Vagina (tissue), 2 donors: ENCODE data around the gene ZRANB1. TPM values are rescaled to one million over a fixed set of nuclear protein-coding genes. Genes with fewer than 3 reads are reported as not detected.

Experiments
- DNase-seq, 2 donors: peaks; one replicate each; pipeline ENCODE4 v3.0.0-alpha.2; 2017; ENCODE audit errors: extremely low spot score in 2 of 2
- H3K27ac ChIP-seq: fragments of 200-600 bp; sonication (generic); one replicate; pipeline ENCODE4 v1.5.1; 2019
- H3K27me3 ChIP-seq: fragments of 200-600 bp; sonication (generic); one replicate; pipeline ENCODE4 v1.5.1; 2019
- H3K36me3 ChIP-seq, 2 donors: fragments of 200-600 bp; sonication (generic); one replicate each; pipeline ENCODE4 v1.5.1; 2017 to 2019
- H3K4me1 ChIP-seq: fragments of 200-600 bp; sonication (generic); one replicate; pipeline ENCODE4 v1.5.1; 2019
- H3K4me3 ChIP-seq, 2 donors: fragments of 200-600 bp; sonication (generic); 1 replicate in 1 of 2; 2 replicates in 1 of 2; pipeline ENCODE4 v1.5.1; 2016 to 2019
- H3K9me3 ChIP-seq: fragments of 200-600 bp; sonication (generic); one replicate; pipeline ENCODE4 v1.5.1; 2019
- POLR2A ChIP-seq, 2 donors: fragments of 450-650 bp; IDR thresholded peaks; one replicate each; pipeline ENCODE4 v1.6.1; 2017; ENCODE audit warnings: antibody characterized with exemption in 2 of 2, mild to moderate bottlenecking in 2 of 2, moderate library complexity in 2 of 2
- POLR2AphosphoS5 ChIP-seq, 2 donors: sonication (generic); formaldehyde crosslinking; IDR thresholded peaks; one replicate each; pipeline ENCODE4 v1.9.0; 2017; ENCODE audit warnings: antibody characterized with exemption in 2 of 2, mild to moderate bottlenecking in 2 of 2, low read depth in 1 of 2; ENCODE audit not compliant: insufficient read depth in 1 of 2
- intact Hi-C: fragments of 100-400 bp; cut with DNase I; formaldehyde crosslinking; loops from one replicate; pipeline ENCODE4 v1.15.1; 2023
- total RNA-seq: library from RNA; depleted of rRNA; stranded (reverse); fragments of >200 nt; gene quantifications from one replicate; pipeline ENCODE4 v1.2.3, GENCODE V29; 2016
- TF ChIP-seq, protein P1 (sequence below), 3 experiments: fragments of 450-650 bp in 2 of 3; fragments of 200-600 bp in 1 of 3; sonication (generic) in 1 of 3; IDR thresholded peaks; one replicate each; pipeline ENCODE4 v1.5.1; 2017 to 2019; ENCODE audit warnings: antibody characterized with exemption in 3 of 3, mild to moderate bottlenecking in 2 of 3, moderate library complexity in 2 of 3

The ZRANB1 gene
- total RNA-seq, 1 donor from 2014 or later = 23.8 TPM

DNA sequence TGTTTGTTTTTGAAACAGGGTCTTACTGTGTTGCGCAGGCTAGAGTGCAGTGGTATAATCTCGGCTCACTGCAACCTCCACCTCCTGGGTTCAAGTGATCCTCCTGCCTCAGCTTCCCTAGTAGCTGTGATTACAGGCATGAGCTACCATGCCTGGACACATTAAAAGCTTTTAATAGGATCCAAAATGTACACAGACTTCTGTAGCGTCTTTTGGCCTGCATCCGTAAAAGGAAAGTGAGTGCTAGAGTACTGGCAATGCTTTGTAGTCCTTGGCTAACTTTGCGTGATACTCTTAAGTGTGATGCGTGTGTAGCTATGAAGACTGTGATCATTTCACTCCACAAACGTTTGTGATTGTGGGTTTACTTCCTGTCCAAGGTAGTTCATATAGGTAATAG is 13.3 kb downstream of the ZRANB1 start:
- DNase-seq = no peak
- TF ChIP-seq, protein P1, sequence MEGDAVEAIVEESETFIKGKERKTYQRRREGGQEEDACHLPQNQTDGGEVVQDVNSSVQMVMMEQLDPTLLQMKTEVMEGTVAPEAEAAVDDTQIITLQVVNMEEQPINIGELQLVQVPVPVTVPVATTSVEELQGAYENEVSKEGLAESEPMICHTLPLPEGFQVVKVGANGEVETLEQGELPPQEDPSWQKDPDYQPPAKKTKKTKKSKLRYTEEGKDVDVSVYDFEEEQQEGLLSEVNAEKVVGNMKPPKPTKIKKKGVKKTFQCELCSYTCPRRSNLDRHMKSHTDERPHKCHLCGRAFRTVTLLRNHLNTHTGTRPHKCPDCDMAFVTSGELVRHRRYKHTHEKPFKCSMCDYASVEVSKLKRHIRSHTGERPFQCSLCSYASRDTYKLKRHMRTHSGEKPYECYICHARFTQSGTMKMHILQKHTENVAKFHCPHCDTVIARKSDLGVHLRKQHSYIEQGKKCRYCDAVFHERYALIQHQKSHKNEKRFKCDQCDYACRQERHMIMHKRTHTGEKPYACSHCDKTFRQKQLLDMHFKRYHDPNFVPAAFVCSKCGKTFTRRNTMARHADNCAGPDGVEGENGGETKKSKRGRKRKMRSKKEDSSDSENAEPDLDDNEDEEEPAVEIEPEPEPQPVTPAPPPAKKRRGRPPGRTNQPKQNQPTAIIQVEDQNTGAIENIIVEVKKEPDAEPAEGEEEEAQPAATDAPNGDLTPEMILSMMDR (IDR thresholded peaks at IDR 0.05) = no peak
- TF ChIP-seq POLR2AphosphoS5 (IDR thresholded peaks at IDR 0.05; ENCODE audit: insufficient read depth in 1 of 2, low read depth in 1 of 2) = no peak
- TF ChIP-seq POLR2A (IDR thresholded peaks at IDR 0.05) = no peak
- H3K27ac ChIP-seq = no peak overlapping the region
- H3K4me3 ChIP-seq = no peak overlapping the region
- intact Hi-C loops = no loop called here
- H3K9me3 ChIP-seq = no peaks in the 10 kb centered on the region
- H3K27me3 ChIP-seq = no peaks in the 10 kb centered on the region
- H3K4me1 ChIP-seq = peaks cover 58% of the 10 kb centered on the region
- H3K36me3 ChIP-seq = no peaks in the 10 kb centered on the region

DNA sequence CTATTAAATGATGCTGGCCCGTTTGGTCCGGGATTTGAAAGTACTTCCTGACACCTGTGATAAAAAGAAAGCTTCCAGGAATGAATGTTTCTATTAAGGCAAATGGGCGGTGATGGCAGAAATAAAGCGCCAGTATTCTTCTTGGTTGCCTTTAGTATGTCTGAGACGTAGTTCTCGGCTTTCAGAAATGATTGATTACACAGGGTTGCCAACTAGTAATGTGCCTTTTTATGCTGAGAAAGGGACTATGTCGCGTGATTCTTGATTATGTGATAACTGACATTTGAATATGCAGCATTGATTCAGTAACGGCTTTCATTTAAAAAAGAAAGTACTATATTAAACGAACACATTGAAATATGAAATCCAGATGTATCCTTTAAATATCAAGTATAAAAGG is 13.9 kb downstream of the ZRANB1 start:
- no peaks in the 10 kb centered on the region for H3K36me3 ChIP-seq
- peak overlapping the region; percentile 18 for H3K27ac ChIP-seq
- no peak for DNase-seq
- H3K9me3 ChIP-seq = no peaks in the 10 kb centered on the region
- intact Hi-C loops = no loop called here
- no peaks in the 10 kb centered on the region for H3K27me3 ChIP-seq
- H3K4me3 ChIP-seq = no peak overlapping the region
- no peak for TF ChIP-seq POLR2AphosphoS5 (IDR thresholded peaks at IDR 0.05; ENCODE audit: insufficient read depth in 1 of 2, low read depth in 1 of 2)
- no peak for TF ChIP-seq POLR2A (IDR thresholded peaks at IDR 0.05)
- TF ChIP-seq, protein P1 (IDR thresholded peaks at IDR 0.05) = no peak
- H3K4me1 ChIP-seq = peaks cover 52% of the 10 kb centered on the region

DNA sequence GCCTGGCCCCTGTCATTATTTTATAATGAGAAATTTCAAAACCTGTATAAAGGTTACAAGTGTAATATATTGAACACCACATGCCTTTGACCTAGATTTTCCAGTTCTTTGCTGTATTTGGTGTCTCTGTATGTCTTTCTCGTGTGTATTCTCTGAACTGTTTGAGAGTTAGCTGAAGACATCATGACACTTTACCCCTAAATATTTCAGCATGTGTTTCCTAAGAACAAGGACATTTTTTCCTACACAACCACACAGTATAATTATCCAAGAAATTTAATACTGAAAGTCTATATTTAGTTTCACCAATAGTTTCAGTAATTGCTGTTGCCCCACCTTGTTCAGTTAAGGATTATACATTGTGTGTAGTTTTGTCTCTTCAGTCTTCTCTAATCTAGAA is 14.8 kb downstream of the ZRANB1 start:
- intact Hi-C loops = no loop called here
- Histone ChIP-seq H3K4me3 (no peak overlapping the region), H3K27me3 (no peaks in the 10 kb centered on the region), H3K4me1 (peaks cover 53% of the 10 kb centered on the region), H3K9me3 (no peaks in the 10 kb centered on the region), H3K27ac (no peak overlapping the region), H3K36me3 (no peaks in the 10 kb centered on the region)
- no peak for TF ChIP-seq POLR2AphosphoS5 (IDR thresholded peaks at IDR 0.05; ENCODE audit: insufficient read depth in 1 of 2, low read depth in 1 of 2)
- TF ChIP-seq, protein P1 (IDR thresholded peaks at IDR 0.05) = no peak
- no peak for TF ChIP-seq POLR2A (IDR thresholded peaks at IDR 0.05)
- DNase-seq = no peak

DNA sequence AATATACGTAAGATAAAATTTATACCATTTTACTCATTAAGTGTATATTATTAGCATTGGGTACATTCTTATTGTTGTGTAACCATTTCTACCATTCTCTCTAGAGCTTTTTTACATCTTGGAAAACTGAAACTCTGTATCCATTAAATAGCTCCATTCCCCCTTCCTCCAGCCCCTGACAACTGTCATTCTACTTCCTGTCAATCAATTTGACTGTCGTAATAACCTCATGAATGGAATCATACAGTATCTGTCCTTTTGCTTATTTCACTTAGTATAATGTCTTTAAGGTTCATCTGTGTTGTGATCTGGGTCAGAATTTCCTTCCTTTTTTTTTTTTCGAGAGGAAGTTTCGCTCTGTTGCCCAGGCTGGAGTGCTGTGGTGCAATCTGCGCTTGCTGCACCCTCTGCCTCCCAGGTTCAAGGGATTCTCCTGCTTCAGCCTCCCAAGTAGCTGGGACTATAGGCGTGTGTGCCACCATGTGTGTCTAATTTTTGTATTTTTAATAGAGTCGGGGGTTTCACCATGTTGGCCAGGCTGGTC is 15.6 kb downstream of the ZRANB1 start:
- TF ChIP-seq POLR2AphosphoS5 (IDR thresholded peaks at IDR 0.05; ENCODE audit: insufficient read depth in 1 of 2, low read depth in 1 of 2) = no peak
- TF ChIP-seq, protein P1 (IDR thresholded peaks at IDR 0.05) = no peak
- TF ChIP-seq POLR2A (IDR thresholded peaks at IDR 0.05) = no peak
- H3K36me3 ChIP-seq = no peaks in the 10 kb centered on the region
- H3K4me3 ChIP-seq = no peak overlapping the region
- H3K9me3 ChIP-seq = no peaks in the 10 kb centered on the region
- intact Hi-C loops = no loop called here
- DNase-seq = no peak
- peaks cover 59% of the 10 kb centered on the region for H3K4me1 ChIP-seq
- no peaks in the 10 kb centered on the region for H3K27me3 ChIP-seq
- H3K27ac ChIP-seq = no peak overlapping the region

DNA sequence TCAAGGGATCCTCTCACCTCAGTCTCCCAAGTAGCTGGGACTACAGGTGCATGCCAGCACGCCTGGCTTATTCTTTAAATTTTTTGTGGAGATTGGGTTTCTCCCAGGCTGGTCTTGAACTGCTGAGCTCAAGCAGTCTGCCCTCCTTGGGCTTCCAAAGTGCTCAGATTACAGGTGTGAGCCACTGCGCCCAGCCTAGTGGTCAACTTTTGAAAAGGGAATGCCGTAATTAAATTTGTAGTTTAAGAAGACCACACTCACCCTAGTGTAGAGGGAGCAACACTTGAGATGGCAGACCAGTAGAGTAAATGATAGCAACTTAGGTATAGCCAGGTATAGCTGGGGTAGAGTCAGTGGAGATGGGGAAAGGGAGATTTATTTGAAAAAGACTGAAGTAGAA is 17.6 kb downstream of the ZRANB1 start:
- intact Hi-C loops = no loop called here
- no peak for DNase-seq
- no peak overlapping the region for H3K27ac ChIP-seq
- H3K27me3 ChIP-seq = no peaks in the 10 kb centered on the region
- H3K9me3 ChIP-seq = no peaks in the 10 kb centered on the region
- peaks cover 46% of the 10 kb centered on the region for H3K4me1 ChIP-seq
- H3K4me3 ChIP-seq = no peak overlapping the region
- TF ChIP-seq POLR2A (IDR thresholded peaks at IDR 0.05) (no peak), POLR2AphosphoS5 (IDR thresholded peaks at IDR 0.05; ENCODE audit: insufficient read depth in 1 of 2, low read depth in 1 of 2) (no peak)
- TF ChIP-seq, protein P1 (IDR thresholded peaks at IDR 0.05) = no peak
- H3K36me3 ChIP-seq = no peaks in the 10 kb centered on the region
